ENCODE data around the gene CCDC116.
"Not testable (repeated sequence)": the region's sequence is repeated elsewhere in the genome, so short reads cannot be mapped to it uniquely, and the experiment has no call there.

The CCDC116 gene

DNA sequence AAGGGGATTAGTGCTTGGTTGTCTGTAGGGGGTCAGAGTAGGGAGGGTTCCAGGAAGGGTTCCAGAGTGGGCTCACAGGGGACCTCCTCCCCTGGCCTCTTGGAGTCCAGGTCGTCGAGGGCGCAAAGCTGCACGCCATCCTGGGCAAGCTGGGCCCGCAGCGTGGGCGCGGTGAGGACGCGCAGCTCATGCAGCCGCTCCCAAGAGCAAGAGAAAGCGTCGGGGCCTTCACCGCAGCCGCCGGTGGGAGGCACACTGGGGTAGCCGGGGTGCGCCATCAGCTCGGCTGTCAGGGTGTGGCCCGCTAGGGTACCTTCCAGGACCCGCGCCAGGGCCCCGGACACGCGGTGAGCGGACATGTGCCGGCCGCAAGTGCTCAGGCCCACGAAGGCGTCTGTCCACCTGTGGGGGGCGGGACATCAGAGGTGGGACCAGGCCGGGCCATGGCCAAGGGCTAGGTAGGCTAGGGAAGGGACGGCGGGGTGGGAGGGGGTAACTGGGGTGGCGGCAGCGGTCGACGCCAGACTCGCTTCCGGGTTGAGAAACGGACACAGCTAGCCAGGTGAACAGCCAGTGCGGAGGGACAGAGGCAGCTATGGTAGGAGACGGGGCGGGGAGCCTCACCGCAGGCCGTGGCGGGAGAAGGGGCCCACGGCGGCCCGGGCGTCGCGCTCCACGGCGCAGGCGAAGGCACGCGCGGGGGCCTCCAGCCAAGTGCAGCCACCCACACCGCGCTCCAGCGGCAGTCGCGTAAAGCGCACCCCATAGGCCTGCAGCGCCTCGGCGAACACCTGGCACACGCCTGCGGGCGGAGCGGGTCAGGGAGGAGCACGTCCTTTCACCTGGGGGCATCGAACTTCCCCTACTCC is 3.9 kb upstream of the CCDC116 start:
- H3K27me3 ChIP-seq (ENCODE audit: control insufficient read depth, insufficient read depth, low read length) = no peaks in the 10 kb centered on the region
- H3K36me3 ChIP-seq (ENCODE audit: control insufficient read depth, insufficient read depth, low read length) = no peaks in the 10 kb centered on the region
- peak overlapping the region; percentile 82 for H3K4me3 ChIP-seq (ENCODE audit: low read length)
- H3K9me3 ChIP-seq (ENCODE audit: control insufficient read depth, low read length) = no peaks in the 10 kb centered on the region
- peak overlapping the region; percentile 76 for H3K9ac ChIP-seq (ENCODE audit: low read length)
- H3K4me1 ChIP-seq (ENCODE audit: control insufficient read depth, insufficient read depth, low read length) = peaks cover 23% of the 10 kb centered on the region

DNA sequence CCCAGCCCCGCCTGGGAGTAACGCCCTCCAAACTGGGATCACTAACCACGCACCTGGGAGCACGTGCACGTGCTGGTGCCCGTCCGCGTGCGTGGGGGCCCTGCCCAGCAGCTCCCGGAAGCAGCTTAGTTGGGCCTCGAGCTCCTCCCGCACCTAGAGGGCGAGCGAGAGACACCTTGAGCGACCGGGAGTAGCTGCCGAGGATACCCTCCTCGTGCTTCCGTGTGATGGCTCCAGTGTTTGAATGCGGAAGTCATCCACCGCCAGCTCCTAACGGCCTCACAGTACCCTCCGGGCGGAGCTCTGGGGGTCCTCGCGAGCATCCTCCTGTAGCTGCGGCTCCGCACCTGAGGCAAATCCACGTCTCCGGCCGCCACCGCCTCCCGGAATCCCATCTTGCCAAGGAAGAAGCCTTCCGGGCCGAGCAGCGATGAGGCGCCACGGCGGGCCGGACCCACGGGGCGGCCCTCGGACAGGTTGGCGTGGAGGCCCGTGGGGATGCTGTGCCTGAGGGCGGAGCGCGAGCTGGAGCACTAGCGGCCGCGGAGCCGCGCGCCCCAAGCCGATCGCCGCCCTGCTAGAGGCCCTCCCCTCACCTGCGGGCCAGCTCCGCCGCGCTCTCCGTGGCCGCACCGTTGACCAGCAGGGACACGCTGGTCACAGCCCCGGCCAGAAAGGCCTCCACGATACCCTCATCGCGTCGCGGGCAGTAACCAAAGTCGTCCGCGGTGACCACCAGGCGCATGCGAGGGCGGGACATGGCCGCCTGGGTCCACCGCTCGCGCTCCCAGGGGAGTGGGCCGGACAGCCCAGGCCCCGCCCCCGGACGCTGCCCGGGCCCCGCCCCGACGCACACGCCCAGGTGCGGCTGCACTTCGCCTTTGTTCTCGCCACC is 3.1 kb upstream of the CCDC116 start, which contains the start of gene YDJC:
TSS of gene YDJC (minus strand) at position 768 of the 895 bp plus-strand sequence. CDS start at position 760, 8 bp downstream.
- H3K9ac ChIP-seq (ENCODE audit: low read length) = peak within 1 kb of the TSS; percentile 76
- H3K9me3 ChIP-seq (ENCODE audit: control insufficient read depth, low read length) = no peaks in the 10 kb centered on the region
- H3K27me3 ChIP-seq (ENCODE audit: control insufficient read depth, insufficient read depth, low read length) = no peaks in the 10 kb centered on the region
- H3K4me1 ChIP-seq (ENCODE audit: control insufficient read depth, insufficient read depth, low read length) = peaks cover 15% of the 10 kb centered on the region
- H3K4me3 ChIP-seq (ENCODE audit: low read length) = peak within 1 kb of the TSS; percentile 82
- H3K36me3 ChIP-seq (ENCODE audit: control insufficient read depth, insufficient read depth, low read length) = no peaks in the 10 kb centered on the region

DNA sequence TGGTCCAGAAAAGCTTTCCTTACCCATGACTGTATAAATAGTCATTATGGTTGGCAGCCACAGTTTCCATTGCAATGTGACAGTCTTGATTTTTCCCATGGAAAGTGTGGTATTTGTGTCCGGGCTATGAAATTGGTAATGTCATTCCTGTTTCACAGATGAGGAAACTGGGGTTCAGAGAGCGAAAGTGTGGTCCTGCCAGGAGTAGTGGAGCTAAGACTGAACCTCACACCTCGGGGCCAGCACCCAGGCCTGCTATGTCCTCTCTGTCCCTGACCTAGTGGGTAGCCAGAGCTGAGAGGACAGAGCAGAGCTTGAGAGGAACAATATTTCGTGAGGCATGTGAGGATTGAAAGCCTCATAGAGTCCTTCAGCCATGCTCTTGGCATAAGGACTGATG is 1.5 kb upstream of the CCDC116 start:
- H3K4me1 ChIP-seq (ENCODE audit: control insufficient read depth, insufficient read depth, low read length) = peaks cover 13% of the 10 kb centered on the region
- H3K36me3 ChIP-seq (ENCODE audit: control insufficient read depth, insufficient read depth, low read length) = no peaks in the 10 kb centered on the region
- no peak overlapping the region for H3K9ac ChIP-seq (ENCODE audit: low read length)
- no peak overlapping the region for H3K4me3 ChIP-seq (ENCODE audit: low read length)
- H3K27me3 ChIP-seq (ENCODE audit: control insufficient read depth, insufficient read depth, low read length) = no peaks in the 10 kb centered on the region
- H3K9me3 ChIP-seq (ENCODE audit: control insufficient read depth, low read length) = no peaks in the 10 kb centered on the region

DNA sequence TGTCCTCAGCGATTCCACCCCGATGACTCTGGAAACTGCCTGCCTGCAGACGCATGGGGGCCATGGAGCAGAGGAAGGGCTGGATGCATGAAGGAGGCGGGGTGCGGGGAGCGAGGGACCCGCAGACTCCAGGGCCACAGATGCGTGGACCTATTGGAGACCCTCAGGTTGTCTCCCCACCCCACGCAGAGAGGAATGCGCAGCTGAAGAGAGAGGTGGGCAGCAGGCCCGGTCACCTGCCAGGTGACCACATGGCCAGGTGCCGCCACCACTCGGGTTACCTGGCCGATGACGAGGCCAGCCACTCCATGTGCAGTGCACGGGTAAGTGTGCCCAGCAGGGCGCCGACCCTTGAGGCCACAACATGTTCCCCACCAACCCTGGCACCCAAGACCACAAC is 371 bp downstream of the CCDC116 start:
- H3K9me3 ChIP-seq (ENCODE audit: control insufficient read depth, low read length) = no peaks in the 10 kb centered on the region
- no peak overlapping the region for H3K4me3 ChIP-seq (ENCODE audit: low read length)
- no peak overlapping the region for H3K9ac ChIP-seq (ENCODE audit: low read length)
- no peaks in the 10 kb centered on the region for H3K36me3 ChIP-seq (ENCODE audit: control insufficient read depth, insufficient read depth, low read length)
- no peaks in the 10 kb centered on the region for H3K27me3 ChIP-seq (ENCODE audit: control insufficient read depth, insufficient read depth, low read length)
- H3K4me1 ChIP-seq (ENCODE audit: control insufficient read depth, insufficient read depth, low read length) = peaks cover 12% of the 10 kb centered on the region

DNA sequence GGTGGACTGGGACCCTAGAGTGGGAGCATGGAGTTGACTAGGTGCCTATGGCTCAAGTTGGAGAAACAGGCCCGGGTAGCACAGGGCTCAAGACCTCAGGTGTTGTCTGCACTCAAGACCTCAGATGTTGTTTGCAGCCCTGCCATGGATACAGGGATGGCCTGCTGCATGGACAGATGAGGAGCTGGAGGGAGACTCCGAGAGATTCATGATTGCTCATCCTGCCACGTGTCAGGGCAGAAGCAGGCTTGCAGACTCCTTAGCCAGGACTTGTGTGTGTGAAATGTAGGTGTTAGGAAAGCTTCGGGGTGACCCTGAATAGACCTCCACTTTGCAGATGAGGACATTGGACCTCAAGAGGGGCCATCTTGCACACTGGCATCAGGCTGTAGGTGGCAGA is 921 bp downstream of the CCDC116 start:
- Histone ChIP-seq H3K9ac (ENCODE audit: low read length) (no peak overlapping the region), H3K9me3 (ENCODE audit: control insufficient read depth, low read length) (no peaks in the 10 kb centered on the region), H3K4me1 (ENCODE audit: control insufficient read depth, insufficient read depth, low read length) (peaks cover 8% of the 10 kb centered on the region), H3K27me3 (ENCODE audit: control insufficient read depth, insufficient read depth, low read length) (no peaks in the 10 kb centered on the region), H3K4me3 (ENCODE audit: low read length) (no peak overlapping the region), H3K36me3 (ENCODE audit: control insufficient read depth, insufficient read depth, low read length) (no peaks in the 10 kb centered on the region)

DNA sequence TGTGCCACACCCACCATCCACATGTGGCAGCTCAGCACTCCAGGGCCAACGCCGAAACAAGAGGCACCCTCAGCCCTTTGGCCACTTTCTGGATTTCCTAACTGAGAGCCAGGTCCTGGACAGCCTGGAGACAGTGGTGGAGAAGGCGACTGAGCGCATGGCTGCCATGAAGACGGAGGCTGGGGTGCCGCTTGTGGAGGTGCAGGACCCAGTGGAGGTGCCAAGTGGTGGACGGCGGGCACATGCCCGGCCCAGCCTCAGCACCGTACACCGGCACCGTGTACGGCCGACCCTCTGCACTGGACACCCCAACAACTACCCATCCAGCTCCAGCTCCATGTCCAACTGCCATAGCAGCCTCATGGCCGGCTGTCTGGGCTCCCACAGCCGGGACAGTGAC is 1.5 kb downstream of the CCDC116 start:
- Histone ChIP-seq H3K4me1 (ENCODE audit: control insufficient read depth, insufficient read depth, low read length) (peaks cover 6% of the 10 kb centered on the region), H3K27me3 (ENCODE audit: control insufficient read depth, insufficient read depth, low read length) (no peaks in the 10 kb centered on the region), H3K9me3 (ENCODE audit: control insufficient read depth, low read length) (no peaks in the 10 kb centered on the region), H3K36me3 (ENCODE audit: control insufficient read depth, insufficient read depth, low read length) (no peaks in the 10 kb centered on the region), H3K9ac (ENCODE audit: low read length) (no peak overlapping the region), H3K4me3 (ENCODE audit: low read length) (no peak overlapping the region)

DNA sequence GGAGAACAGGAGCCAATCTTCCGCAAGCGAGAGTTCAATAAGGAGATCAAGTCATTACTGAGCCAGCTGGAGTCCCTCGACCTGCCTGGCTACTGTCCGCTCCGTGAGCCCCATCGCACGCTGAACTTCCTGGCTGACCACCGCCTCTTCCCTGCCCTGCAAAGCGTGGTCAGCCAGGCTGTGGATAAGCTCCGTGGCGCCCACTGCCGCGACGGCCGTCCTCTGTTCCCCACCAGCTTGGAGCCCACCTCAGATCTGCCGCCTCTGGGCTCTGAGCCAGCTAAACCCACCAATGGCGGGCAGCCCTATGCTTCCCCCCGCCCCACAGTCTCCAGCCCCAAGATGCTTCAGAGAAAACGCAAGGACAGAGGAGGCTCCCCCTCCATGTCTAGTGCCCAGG is 2.3 kb downstream of the CCDC116 start:
- H3K9ac ChIP-seq (ENCODE audit: low read length) = no peak overlapping the region
- H3K4me1 ChIP-seq (ENCODE audit: control insufficient read depth, insufficient read depth, low read length) = peaks cover 3% of the 10 kb centered on the region
- no peaks in the 10 kb centered on the region for H3K27me3 ChIP-seq (ENCODE audit: control insufficient read depth, insufficient read depth, low read length)
- H3K9me3 ChIP-seq (ENCODE audit: control insufficient read depth, low read length) = no peaks in the 10 kb centered on the region
- no peak overlapping the region for H3K4me3 ChIP-seq (ENCODE audit: low read length)
- H3K36me3 ChIP-seq (ENCODE audit: control insufficient read depth, insufficient read depth, low read length) = no peaks in the 10 kb centered on the region

DNA sequence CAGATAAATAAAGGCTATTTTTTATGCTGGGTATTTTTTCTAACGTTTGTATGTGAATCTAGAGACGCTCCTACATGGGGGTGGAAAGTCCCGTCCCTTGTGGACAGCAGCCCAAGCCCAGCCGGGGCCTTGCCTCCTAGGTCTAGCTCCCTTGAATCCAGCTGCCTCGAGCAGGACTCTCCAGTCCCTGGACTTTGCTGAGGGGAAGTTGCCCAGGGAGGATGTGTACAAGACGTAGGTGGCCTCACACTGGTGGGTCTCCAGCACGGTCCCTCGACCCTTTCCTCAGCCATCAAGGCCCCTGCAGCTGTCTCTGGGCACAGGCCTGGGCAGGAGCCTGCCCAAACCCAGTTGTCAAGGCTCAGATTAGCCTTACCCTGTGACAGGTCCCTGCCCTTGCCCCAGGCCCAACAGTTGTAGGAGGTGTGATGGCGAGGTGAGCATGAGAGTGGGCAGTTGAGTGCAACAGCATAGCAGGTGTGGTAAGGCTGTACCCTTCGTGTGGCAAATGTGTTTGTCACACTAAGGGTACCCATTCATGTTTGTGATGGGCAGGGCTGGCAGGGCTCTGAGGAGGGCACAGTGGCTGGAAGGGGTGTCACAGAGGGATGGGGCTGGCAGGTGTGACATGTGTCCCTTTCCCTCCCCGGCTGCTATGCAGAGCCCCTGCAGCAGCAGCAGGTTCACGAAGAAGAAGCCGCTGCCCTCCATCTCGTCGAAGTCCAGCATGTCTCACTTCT is 3.4 kb downstream of the CCDC116 start:
- H3K9me3 ChIP-seq (ENCODE audit: control insufficient read depth, low read length) = no peaks in the 10 kb centered on the region
- no peaks in the 10 kb centered on the region for H3K27me3 ChIP-seq (ENCODE audit: control insufficient read depth, insufficient read depth, low read length)
- H3K4me1 ChIP-seq (ENCODE audit: control insufficient read depth, insufficient read depth, low read length) = peaks cover 3% of the 10 kb centered on the region
- H3K36me3 ChIP-seq (ENCODE audit: control insufficient read depth, insufficient read depth, low read length) = no peaks in the 10 kb centered on the region
- no peak overlapping the region for H3K4me3 ChIP-seq (ENCODE audit: low read length)
- no peak overlapping the region for H3K9ac ChIP-seq (ENCODE audit: low read length)

DNA sequence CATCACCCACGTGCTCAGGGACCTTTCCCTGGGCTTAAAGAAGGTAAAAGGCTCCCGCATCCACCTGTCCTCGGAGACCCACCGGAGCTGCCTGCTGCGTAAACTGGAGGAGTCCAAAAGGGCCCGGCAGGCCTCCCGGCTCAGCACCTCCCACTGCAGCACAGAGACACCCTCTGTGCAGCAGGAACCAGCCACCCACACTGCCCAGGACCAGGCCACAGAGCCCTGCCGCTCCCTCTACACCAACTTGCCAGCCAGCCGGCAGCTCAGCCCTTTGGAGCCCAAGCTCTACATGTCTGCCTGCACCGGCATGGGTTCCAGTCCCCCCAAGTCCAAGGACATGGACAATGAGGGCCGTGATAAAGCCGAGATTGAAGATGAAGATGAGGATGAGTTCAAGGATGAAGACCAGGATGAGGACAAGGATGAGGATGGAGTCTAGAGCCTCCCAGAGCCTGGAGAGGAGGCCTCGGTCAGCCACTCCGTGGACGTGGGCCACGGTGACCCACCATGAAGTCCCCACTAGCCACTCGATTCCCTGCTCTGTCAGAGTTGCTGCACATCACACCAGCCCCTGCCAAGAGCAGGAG is 4.2 kb downstream of the CCDC116 start:
- no peaks in the 10 kb centered on the region for H3K27me3 ChIP-seq (ENCODE audit: control insufficient read depth, insufficient read depth, low read length)
- peaks cover 3% of the 10 kb centered on the region for H3K4me1 ChIP-seq (ENCODE audit: control insufficient read depth, insufficient read depth, low read length)
- H3K9ac ChIP-seq (ENCODE audit: low read length) = no peak overlapping the region
- H3K4me3 ChIP-seq (ENCODE audit: low read length) = no peak overlapping the region
- no peaks in the 10 kb centered on the region for H3K9me3 ChIP-seq (ENCODE audit: control insufficient read depth, low read length)
- no peaks in the 10 kb centered on the region for H3K36me3 ChIP-seq (ENCODE audit: control insufficient read depth, insufficient read depth, low read length)

DNA sequence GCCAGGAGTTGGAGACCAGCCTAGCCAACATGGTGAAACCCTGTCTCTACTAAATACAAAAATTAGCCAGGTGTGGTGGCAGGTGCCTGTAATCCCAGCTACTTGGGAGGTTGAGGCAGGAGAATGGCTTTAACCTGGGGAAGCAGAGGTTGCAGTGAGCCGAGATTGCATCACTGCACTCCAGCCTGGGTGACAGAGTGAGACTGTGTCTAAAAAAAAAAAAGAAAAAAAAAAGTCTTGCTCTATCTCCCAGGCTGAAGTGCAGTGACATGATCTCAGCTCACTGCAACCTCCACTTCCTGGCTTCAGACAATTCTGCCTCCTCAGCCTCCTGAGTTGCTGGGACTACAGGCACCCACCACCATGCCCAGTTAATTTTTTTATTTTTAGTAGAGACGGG is 4.9 kb downstream of the CCDC116 start:
- not testable (repeated sequence) for H3K27me3 ChIP-seq (ENCODE audit: control insufficient read depth, insufficient read depth, low read length); H3K4me3 ChIP-seq (ENCODE audit: low read length); H3K9ac ChIP-seq (ENCODE audit: low read length); H3K4me1 ChIP-seq (ENCODE audit: control insufficient read depth, insufficient read depth, low read length); H3K9me3 ChIP-seq (ENCODE audit: control insufficient read depth, low read length); H3K36me3 ChIP-seq (ENCODE audit: control insufficient read depth, insufficient read depth, low read length)

DNA sequence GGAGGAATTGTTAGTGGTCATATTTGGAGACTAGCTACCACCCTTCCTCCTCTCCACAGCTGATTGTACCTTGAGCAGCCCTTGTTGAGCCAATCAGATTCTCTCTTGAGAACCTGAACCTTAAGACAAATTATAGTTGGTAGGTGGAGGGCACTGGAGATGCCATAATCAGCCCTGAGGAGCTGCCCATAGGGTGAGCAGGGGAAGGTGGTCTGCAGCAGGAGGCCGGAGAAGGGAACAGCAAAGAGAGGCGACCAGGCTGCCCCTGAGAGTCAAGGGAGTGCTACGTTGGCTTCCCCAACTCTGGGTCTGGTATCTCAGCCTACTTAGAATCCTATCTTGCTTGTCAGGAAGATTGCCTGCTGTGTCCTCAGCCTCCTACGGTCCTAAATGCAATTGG is 6.8 kb downstream of the CCDC116 start:
- Histone ChIP-seq H3K4me3 (ENCODE audit: low read length) (no peak overlapping the region), H3K27me3 (ENCODE audit: control insufficient read depth, insufficient read depth, low read length) (no peaks in the 10 kb centered on the region), H3K9me3 (ENCODE audit: control insufficient read depth, low read length) (no peaks in the 10 kb centered on the region), H3K36me3 (ENCODE audit: control insufficient read depth, insufficient read depth, low read length) (no peaks in the 10 kb centered on the region), H3K4me1 (ENCODE audit: control insufficient read depth, insufficient read depth, low read length) (peaks cover 9% of the 10 kb centered on the region), H3K9ac (ENCODE audit: low read length) (no peak overlapping the region)

Data from mucosa of stomach (tissue), 1 donor.